ENCODE data around the gene MYMK.

MYMK gene

DNA sequence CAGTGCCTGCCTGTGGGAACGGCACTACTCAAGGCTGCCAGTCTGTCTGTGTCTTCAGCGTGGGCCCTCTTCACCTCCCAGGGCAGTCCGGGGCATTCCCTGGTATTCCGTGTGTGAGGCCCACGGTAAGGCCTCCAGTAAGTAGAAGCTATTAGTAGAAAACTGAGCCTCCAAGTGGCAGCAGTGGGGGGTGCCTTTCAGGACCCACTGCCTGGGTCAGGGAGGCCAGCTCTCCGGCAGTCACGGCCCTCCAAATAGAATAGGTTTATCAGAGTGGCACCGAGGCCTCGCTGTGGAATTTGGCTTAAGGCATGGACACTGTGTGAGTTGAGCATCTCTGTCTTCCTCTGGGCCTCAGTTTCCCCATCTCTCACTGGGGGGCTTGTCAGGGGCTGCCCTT, 32.8 kb upstream of the MYMK start:
- TF ChIP-seq, protein P1, sequence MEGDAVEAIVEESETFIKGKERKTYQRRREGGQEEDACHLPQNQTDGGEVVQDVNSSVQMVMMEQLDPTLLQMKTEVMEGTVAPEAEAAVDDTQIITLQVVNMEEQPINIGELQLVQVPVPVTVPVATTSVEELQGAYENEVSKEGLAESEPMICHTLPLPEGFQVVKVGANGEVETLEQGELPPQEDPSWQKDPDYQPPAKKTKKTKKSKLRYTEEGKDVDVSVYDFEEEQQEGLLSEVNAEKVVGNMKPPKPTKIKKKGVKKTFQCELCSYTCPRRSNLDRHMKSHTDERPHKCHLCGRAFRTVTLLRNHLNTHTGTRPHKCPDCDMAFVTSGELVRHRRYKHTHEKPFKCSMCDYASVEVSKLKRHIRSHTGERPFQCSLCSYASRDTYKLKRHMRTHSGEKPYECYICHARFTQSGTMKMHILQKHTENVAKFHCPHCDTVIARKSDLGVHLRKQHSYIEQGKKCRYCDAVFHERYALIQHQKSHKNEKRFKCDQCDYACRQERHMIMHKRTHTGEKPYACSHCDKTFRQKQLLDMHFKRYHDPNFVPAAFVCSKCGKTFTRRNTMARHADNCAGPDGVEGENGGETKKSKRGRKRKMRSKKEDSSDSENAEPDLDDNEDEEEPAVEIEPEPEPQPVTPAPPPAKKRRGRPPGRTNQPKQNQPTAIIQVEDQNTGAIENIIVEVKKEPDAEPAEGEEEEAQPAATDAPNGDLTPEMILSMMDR (IDR thresholded peaks at IDR 0.05; ENCODE audit: low read depth, low read length): no peak
- H3K4me3 ChIP-seq (ENCODE audit: low read depth, low read length): no peak overlapping the region

DNA sequence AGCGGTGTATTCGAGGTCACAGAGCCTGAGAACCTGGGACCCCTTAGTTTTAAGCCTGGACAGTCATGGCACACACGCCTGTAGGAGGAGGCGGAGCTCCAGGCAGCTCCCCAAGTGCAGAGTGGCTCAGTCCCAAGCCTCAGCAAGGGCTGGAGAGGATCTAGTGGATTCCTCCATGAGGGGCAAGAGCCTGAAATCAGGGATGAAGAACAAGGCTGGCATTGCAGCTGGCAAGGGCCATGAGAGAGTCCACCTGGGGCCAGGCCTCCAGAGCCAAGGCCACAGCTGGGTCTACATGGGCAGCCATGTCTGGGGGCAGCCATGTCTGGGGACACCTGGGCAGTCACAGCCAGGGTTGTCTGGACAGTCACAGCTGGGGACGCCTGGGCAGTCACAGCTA, 31.6 kb upstream of the MYMK start:
- no peak overlapping the region for H3K4me3 ChIP-seq (ENCODE audit: low read depth, low read length)
- TF ChIP-seq, protein P1 (IDR thresholded peaks at IDR 0.05; ENCODE audit: low read depth, low read length): no peak

DNA sequence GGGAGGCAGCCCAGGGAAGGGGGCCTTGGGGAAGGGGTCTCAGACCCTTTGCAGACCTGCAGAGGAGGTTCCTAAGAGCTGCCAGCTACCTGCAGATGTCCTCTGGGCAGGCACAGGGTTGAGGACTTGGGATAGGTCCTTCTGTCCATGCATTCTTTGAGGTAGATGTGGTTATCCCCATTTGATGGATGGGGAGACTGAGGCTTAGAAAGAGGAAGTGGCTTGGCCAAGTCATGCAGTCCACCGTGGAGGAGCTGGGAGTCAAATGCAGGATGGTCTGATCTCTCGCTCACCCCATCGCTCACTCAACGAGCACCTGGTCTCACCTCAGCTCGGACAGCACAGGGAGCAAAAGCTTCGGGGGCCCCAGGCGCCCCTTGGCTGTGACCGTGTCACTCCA, 30.0 kb upstream of the MYMK start:
- TF ChIP-seq, protein P1 (IDR thresholded peaks at IDR 0.05; ENCODE audit: low read depth, low read length): no peak
- no peak overlapping the region for H3K4me3 ChIP-seq (ENCODE audit: low read depth, low read length)

DNA sequence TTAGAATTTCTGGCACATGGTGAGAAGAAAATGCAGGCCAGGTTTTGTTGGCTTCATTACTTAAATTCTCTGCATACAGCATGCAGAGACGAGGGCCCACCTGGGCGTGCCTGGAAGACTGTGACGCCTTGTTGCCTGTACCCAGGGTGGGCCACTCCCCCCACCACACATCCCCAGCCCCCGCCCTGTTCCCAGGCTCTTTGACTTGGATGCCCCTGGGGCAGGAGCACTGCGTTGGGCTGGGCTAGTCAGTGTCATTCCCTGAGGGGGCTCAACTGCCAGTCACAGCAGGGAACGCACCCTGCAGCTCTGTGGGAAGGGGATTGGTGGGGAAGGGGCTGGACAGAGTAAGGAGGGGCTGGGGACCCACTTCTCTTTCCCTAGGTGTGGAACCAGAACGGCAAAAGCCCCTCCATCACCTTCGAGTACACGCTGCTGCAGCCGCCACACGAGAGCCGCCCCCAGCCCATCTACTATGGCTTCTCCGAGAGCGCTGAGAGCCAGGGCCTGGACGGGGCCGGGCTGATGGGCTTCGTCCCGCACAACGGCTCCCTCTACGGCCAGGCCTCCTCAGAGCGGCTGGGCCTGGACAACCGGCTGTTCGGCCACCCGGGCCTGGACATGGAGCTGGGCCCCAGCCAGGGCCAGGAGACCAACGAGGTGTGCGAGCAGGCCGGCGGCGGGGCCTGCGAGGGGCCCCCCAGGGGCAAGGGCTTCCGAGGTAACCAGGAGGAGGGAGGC, 29.4 kb upstream of the MYMK start:
- TF ChIP-seq, protein P1 (IDR thresholded peaks at IDR 0.05; ENCODE audit: low read depth, low read length): no peak

DNA sequence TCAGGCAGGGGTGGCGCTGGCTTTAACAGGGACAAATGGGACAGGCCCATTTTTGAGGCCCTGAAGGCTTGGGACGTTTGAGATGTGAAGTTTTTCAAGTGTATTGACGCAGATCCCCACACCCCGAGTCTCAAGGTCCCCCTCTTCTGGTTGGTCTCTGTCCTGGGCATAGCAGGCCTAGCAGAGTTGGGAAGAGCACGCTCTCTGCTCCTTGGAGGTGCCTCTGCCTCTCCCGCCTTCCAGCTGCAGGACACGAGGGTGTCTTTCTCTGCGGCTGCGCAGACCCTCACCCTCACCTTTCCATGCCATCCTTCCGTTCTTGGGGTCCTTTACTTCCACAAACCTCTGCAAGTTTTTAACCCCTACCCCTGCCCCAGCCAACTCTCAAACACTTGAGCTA, 28.4 kb upstream of the MYMK start:
- TF ChIP-seq, protein P1 (IDR thresholded peaks at IDR 0.05; ENCODE audit: low read depth, low read length): no peak

More for the DNA sequence above, 29.4 kb upstream of the MYMK start:
- no peak overlapping the region for H3K4me3 ChIP-seq (ENCODE audit: low read depth, low read length)

DNA sequence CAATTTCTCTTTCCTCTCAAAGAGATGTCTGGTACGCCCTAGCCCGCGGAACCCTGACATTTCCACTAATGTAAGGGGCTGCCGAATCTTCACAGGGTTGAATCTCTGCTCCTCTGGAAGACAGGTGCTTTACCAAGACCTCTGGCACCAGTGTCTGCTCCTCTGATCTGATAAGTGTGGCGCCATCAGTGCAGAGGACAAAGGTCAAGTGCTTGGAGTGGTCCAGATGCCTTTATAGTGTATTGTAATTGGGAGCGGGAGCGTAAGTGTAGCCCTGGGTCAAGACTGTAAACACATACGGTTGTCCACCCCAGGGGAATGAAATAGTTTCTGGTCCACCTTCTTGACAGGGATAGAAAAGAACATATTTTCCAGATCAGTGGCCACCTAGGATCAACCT, 27.5 kb upstream of the MYMK start:
- H3K4me3 ChIP-seq (ENCODE audit: low read depth, low read length): no peak overlapping the region
- TF ChIP-seq, protein P1 (IDR thresholded peaks at IDR 0.05; ENCODE audit: low read depth, low read length): no peak

More for the DNA sequence above, 28.4 kb upstream of the MYMK start:
- H3K4me3 ChIP-seq (ENCODE audit: low read depth, low read length): no peak overlapping the region

DNA sequence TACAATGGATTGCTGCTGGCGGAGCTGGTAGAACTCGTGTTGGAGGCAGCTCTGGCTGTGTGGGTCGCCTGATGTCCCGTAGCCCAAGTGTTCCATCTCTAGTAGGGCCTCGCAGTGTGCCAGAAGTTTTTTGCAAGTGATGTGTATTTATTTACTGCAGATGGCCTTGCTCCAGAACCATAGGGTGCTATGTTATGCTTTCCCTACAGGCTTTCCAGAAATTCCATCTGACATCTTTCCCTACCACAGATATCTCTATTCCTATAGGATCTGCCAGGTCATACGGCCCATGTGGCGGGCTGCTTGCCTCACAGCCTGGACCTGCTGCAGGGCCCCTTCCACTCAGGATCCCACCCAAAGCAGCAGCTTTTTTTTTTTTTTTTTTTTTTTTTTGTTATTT, 26.7 kb upstream of the MYMK start:
- no peak overlapping the region for H3K4me3 ChIP-seq (ENCODE audit: low read depth, low read length)
- TF ChIP-seq, protein P1 (IDR thresholded peaks at IDR 0.05; ENCODE audit: low read depth, low read length): no peak

All from WI38 (cell line).